Stimulated activated CD4-positive, alpha-beta T cell treated with anti-CD3 and anti-CD28 coated beads, Interleukin-1b, Interleukin-23, amount 100 ng/mL, for 24 hours (primary cell): ENCODE results near the gene COL18A1.

Experiments
- DNase-seq, 4 experiments: peaks; one replicate each; pipeline ENCODE4 v3.0.0-alpha.2; 2020; ENCODE audit warnings: low read depth in 4 of 4, low spot score in 1 of 4

Gene COL18A1

DNA sequence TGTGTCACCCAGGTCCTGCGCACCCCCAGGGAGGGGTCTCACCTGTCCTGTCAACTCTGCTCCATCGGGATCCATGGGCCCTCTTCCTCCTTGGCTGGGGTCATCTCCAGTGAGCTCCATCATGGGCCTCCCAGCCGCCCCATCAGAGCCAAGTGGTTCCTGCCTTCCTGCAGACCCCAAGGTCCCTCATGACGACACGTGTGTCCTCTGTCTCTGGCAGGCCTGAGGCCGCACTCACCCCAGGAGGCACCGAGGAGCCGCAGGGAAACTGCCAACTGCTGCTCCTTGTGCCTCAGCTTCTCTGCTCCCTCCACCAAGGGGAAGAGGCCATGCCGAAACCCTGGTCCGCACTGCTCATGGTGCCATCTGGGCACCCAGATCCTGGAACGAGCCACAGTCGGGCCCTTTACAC, 46.8 kb downstream of the COL18A1 start:
- DNase-seq, result no peak

DNA sequence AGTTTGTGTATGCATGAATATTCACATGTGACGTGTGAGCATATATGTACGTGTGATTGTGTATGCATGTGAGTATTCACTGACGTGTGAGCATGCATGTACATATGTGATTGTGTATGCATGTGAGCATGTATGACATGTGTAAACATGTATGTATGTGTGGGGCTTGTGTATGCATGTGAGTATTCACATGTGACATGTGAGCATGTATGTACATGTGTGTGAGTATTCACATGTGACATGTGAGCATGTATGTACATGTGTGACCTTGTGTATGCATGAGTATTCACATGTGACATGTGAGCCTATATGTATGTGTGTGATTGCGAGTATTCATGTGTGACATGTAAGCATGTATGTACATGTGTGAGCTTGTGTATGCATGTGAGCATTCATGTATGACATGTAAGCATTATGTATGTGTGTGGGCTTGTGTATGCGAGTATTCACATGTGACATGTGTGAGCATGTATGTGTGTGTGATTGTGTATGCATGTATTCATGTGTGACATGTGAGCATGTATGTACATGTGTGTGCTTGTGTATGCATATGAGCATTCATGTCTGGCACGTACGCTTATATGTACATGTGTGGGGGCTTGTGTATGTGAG, 47.8 kb downstream of the COL18A1 start:
- no peak for DNase-seq

DNA sequence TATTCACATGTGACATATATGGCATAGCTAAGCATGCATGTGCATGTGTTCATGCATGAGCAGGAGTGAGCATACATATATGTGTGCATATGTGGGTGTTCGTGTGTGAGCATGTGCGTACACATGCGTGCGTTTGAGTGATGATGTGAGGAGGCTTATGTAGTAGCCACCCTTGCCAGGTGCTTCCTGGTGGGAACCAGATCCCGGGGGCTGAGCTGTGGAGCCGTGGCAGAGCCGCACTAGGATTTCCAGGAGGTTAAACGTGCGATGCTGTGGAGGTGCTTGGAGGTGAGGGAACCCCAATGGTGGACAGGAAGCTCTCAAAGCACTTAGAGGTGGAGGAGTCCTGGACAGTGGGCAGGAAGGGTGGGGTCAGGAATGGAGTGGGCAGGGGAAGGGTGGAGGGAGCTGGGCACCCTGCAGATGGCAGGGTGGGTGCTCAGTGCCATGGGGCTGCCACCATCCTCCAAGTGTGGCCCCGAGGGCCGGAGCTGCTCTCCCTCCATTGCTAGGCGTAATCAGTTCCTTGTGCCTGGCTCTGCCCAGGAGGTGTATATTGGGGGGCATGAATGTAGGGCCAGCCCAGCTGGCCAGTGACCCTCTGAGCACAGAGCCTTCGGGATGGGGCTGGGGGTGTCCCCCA, 48.5 kb downstream of the COL18A1 start:
- DNase-seq, result no peak

DNA sequence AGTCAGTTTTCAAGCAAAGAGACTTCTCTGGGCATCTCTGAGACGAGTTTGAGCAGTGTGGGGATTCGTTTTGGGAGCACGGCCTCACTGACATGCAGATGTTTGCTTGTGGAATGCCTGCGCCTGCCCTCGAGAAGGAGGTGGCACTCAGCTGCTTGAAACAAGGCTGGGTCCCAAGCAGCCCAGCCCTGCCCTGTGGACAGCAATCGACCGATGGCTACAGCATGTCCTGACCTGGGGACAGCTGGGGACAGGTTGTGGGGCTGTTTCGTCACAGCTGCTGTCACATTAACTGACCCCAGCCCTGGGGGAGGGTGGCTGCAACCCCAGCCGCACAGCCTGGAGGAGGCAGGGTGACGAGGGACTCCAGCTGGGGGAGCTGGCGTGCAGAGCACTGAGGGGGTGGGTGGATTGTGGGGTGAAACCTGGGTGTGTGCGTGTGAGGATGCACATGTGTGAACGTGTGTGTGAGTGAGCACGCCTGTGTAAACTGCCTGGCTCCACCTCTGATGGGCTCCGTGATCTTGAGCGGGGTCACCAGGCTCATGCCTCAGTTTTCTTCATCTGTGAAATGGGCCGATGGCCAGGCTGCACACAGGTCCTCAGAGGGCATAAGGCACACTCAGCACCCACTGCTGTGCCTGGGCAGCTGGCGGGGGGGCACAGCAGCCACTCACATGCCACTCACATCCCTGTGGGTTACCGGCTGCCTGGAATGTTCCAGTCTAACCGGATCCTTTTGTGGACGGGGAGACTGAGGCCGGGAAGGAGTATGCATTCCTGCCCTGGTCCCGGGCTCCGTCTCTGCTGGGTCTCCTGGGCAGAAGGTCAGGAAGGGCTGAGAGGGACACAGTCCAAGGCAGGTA, 49.3 kb downstream of the COL18A1 start:
- no peak for DNase-seq

DNA sequence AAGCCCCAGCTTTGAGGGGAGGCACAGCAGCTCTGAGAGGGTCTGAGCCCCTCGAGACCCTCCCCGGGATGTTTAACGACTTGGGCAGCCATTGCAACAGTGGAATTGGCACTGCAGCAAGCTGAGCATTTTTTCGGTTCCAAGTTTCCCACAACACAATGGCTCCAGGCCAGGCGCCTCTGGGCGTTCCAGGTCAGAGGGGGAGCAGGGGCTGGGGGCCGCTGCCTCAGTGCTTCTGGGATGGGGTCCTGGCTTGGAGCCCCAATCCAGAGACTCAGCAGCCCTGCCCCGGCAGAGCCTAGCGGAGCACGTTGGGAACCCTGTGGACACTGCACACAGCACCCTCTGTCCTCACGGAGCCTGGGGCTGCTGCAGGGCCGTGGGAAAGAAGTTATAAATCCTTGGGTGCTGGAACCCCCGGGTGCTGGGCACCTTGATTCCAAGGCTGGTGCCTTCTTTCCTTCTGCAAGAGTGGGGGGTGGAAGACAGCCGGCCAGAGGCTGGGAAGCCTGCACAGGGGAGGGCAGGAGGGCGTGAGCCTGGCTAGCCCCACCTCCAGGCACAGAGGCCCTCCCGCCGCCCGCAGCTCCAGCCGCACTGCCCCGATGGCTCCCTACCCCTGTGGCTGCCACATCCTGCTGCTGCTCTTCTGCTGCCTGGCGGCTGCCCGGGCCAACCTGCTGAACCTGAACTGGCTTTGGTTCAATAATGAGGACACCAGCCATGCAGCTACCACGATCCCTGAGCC, 50.1 kb downstream of the COL18A1 start:
- DNase-seq, result no peak

DNA sequence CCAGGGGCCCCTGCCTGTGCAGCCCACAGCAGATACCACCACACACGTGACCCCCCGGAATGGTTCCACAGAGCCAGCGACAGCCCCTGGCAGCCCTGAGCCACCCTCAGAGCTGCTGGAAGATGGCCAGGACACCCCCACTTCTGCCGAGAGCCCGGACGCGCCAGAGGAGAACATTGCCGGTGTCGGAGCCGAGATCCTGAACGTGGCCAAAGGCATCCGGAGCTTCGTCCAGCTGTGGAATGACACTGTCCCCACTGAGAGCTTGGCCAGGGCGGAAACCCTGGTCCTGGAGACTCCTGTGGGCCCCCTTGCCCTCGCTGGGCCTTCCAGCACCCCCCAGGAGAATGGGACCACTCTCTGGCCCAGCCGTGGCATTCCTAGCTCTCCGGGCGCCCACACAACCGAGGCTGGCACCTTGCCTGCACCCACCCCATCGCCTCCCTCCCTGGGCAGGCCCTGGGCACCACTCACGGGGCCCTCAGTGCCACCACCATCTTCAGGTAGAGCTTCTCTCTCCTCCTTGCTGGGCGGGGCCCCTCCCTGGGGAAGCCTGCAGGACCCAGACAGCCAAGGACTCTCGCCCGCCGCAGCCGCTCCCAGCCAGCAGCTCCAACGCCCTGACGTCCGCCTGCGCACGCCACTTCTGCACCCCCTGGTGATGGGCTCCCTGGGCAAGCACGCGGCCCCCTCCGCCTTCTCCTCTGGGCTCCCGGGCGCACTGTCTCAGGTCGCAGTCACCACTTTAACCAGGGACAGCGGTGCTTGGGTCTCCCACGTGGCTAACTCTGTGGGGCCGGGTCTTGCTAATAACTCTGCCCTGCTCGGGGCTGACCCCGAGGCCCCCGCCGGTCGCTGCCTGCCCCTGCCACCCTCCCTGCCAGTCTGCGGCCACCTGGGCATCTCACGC, 51.0 kb downstream of the COL18A1 start:
- no peak for DNase-seq

DNA sequence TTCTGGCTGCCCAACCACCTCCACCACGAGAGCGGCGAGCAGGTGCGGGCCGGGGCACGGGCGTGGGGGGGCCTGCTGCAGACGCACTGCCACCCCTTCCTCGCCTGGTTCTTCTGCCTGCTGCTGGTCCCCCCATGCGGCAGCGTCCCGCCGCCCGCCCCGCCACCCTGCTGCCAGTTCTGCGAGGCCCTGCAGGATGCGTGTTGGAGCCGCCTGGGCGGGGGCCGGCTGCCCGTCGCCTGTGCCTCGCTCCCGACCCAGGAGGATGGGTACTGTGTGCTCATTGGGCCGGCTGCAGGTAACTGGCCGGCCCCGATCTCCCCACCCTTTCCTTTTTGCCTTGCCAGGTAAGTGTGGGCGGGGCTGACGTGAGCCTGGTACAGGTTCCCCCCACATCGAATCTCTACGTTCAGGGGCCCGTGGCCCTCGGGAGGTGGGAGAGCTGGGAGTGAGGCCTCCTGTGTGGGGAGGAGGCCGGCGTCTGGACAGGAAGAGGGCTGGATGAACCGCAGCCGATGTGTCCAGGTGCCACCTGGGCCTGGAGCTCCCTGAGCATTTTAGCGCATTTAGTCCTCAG, 51.7 kb downstream of the COL18A1 start:
- DNase-seq, result no peak

DNA sequence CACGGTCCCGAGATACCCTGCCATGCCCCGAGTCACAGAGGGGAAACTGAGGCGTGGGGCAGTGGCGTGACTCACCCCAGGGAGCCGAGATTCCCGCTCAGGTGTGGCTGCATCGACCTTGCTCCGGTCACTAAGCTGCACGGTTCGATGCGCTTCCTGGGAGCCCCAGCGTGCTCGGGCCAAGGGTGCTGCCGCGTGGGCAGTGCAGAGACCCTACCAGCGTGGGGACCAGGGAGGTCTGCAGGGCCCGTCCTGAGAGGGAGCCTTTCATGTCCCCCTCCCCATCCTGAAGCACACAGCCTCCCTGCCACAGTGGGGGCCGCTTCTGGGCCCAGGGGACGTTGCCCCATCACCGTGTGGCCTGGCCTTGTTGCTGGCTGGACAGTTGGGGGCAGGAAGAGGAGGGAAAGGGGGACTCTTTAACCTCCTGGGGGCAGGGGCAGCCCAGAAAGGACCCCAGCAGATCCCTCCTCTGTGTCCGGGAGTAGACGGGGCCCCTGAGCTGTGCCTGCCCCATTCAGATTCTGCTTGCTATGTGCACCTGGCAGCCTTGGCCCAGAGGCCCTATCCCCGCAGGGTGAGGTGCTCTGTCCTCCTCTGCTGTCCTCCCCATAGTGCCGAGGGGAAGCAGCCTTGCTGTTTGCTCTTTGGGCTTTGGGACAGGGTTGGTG, 52.3 kb downstream of the COL18A1 start:
- no peak for DNase-seq

DNA sequence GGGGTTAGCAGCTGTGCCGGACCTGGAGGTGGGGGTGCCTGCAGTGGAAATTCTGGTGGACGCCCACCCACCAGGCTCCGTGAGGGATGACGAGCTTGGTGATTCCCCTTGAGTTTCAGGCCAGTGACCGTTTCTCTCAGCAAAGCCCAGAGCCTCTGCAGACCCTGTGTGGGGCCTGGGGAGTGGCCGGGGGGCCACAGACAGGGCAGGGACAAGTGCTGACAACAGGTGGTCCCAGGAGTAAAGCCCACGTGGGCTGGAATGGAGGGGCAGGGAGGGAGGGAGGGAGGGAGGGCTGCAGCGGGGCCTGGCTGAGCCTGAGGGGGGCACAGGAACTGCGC, 52.8 kb downstream of the COL18A1 start:
- DNase-seq, result no peak

DNA sequence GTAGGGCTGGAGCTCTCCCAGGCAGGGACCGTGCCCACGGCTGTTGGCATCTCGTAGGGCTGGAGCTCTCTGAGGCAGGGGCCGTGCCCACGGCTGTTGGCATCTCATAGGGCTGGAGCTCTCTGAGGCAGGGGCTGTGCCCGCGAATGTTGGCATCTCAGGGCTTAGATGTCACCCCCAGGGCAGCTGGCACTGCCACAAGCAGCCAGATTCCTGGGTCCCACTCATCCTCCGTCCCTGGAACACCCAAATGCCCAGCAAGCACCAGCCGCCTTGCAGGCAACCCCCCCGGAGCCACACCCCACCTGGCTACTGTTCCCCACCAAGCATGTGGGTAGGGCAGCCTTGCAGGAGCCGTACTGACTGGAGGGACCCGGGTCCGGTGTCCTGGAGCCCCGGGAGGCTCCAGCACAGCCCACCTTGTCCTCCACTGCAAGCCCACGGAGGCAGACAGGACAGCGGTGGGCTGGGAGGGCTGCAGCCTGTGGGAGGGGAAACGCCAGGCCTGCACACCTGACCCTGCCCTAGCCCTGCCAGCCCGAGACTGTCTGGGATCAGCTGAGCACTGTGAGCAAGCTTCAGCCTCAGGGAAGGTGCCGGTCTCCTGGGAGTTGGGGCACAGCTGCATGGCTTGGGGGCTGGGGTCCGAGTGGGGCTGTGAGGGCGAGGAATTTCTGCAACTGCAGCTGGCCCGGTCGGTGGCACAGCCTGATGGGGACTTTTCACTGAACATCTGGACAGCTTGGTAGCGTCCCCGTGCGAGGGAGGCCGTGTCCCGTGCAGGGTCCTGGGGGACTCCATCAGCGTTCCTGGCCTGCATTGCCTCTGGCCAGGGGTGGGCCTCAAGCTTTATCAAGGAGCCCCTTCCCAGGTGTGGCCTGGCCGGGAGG, 53.6 kb downstream of the COL18A1 start:
- DNase-seq, result no peak

DNA sequence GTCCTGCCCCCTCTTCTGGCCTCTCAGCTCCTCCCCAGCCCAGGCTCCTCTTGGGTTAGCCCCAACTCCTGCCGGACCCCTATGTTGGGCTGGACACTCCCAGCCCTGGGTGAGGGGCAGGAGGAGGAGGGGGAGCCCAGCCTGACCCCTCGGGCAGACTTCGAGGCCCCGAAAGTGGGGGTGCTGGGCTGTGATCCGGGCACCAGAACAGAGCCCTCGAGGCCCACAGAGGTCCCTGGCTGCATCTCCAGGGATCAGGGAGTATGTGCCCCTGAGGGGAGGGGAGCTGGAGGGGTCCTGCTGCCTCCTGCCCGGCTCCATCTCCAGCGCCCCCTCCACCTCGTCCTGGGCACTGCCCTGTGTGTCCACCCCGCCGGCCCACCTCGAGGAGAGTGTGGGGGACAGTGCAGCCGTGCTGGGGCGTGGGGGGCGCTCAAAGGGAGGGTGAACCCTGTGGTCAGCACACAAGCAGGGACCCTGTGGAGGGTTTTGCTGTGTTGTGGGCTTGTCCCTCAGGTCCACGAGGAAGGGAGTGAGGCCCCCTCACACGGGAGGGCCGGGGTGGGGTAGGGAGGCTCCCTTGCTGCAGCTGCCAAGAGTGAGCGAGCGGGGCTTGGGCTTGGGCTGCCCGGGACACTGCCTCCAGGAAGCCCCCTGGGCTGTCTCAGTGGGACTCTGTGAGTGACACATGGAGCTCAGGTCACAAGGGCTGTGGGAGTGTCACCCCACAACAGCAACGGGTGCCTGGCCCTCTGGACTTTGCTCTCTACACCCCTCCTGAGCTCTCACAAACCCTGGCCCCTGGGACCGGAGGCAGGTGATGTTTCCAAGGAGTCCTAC, 54.4 kb downstream of the COL18A1 start:
- no peak for DNase-seq

DNA sequence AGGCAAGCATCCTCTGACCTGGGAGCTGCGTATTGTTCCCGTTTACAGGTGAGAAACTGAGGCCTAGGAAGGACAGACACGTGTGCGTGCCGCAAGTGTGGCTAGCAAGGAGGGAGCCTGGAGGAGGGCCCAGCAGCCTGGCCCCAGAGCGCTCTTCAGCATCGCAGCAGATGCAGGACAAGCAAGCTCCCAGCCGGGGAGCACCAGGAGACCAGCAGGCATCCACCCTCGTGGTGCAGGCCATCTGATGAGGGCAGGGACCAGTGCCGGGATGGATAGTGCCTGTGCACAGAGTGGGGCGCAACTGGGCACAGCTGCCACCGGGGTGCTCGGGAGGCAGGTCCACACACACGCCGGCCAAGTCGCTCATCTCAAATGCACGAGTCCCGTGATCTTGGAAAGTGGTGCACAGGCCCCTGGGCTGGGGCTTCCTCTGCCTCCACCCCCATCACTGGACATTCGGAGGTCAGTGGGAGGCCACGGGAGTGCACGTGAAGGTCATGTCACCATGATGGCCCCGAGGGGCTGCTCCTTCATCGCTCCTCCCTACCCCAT, 55.1 kb downstream of the COL18A1 start:
- DNase-seq, result no peak

DNA sequence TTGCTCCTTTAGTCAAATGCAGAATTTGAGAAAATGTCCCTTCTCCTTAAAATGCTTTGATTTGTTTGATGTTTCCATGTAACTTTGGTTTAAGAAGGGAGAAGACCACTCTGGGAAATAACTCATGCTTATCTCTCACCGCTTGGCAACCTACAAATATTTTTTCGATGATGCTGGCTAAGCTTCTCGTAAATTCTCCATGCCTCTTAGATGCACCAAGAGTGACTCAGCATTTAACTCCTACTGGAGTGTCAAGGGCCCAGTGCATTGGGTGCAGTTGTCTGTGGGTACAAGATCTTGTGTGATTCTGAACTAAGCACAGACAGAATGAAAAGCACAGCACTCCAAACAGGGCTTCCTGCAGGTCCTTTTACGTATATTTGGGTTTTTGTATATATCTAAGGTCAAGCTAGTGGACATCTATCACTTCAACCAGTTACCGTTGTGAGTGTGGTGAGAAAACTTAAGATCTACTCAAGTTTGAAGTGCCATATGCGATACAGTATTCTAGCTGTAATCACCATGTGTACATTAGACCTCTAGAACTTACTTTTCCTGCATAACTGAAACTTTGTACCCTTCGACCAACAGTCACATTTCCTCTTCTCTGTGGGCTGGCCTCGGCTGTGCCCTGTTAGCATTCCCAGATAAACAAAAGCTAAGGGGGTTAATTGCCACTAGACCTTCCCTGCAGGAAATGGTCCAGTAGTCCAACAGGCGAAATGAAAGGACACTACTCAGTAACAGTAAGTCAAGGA, 55.8 kb downstream of the COL18A1 start:
- no peak for DNase-seq

DNA sequence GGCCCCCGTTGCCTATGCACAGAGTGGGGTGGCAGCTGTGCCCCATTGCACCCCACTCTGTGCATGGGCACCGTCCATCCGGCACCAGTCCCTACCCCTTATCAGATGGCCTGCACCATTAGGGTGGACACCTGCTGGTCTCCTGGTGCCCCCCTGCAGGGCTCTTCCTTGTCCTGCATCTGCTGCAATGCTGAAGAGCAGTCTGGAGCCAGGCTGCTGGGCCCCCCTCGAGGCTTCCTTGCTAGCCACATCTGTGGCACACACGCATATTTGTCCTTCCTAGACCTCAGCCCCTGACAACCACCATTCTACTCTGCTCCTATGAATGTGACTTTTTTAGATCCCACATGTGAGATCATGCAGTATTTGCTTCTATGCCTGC, 56.4 kb downstream of the COL18A1 start:
- no peak for DNase-seq

DNA sequence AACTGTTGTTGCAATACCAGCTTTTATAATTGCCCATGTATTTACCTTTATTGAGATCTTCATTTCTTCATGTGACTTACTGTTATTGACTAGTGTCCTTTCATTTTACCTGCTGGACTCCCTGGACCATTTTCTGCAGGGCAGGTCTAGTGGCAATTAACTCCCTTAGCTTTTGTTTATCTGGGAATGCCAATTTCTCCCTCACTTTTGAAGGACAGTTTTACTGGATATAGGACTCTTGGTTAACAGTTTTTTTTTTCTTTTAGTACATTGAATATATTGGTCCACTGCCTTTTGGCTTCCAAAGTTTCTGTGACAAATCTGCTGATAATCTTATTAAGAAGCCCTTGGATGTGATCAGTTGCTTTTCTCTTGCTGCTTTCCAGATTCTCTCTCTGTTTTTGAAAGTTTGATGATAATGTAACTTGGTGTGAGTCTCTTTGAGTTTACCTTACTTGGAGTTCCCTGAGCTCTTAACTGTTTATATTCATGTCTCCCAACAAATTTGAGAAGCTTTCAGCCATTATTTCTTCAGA, 56.9 kb downstream of the COL18A1 start:
- no peak for DNase-seq

DNA sequence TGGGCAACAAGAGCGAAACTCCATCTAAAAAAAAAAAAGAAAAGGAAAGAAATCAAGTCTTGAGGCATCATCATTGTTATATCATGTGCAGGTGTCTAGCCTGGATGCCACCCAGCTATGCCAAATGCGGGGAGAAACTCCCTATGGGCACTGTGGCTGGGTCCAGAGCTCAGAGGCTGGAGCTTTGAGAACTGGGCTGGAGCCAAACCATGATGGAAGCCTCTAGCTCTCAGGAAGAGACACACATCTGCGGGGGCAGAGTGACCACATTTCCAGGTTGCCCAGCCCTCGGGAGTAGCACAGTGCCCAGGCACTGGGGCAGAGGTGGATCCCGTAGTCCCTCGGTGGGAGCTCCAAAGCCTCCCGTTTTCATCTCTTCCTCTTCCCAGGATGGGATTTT, 58.9 kb downstream of the COL18A1 start:
- no peak for DNase-seq

DNA sequence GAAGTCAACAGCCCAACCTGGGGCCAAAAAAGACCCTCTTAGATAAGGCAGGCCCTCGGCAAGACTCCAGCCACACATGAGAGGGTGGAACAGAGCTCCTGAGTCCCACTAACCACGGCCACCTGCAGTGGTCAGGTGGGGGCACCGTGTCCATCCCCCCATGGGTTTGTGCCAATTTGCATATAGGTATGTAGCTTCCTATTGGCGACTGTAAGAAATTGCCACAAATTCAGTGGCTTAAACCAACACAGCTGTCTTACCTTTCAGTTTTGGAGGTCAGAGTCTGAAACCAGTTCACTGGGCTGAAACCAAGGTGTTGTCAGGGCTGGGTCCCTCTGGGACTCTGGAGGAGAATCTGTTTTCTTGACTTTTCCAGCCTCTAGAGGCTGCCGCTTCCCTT, 59.3 kb downstream of the COL18A1 start:
- no peak for DNase-seq
